ENCODE data around the gene MYOD1. TPM values are rescaled to one million over a fixed set of nuclear protein-coding genes. Genes with fewer than 3 reads are reported as not detected.
A peak's percentile ranks its signal among the peaks of the same experiment; 100 is the strongest.

The MYOD1 gene
- total and polyA plus RNA-seq, 9 of the 15 experiments (the other 6 are each of a cell fraction or from before 2014, with no cell fraction given) = not detected

GRCh38 chr11:17764446-17765218 is 45.3 kb downstream of the MYOD1 start (continued):
- no peak for TF ChIP-seq CBX8 (IDR thresholded peaks at IDR 0.05; ENCODE audit: borderline replicate concordance, extremely low read depth, low read depth, low read length, poor library complexity, severe bottlenecking)
- TF ChIP-seq ZFP36 (IDR thresholded peaks at IDR 0.05; ENCODE audit: low read depth, low read length, partially characterized antibody) = peak; percentile 63
- TF ChIP-seq NUFIP1 (IDR thresholded peaks at IDR 0.05; ENCODE audit: partially characterized antibody) = no peak

DNA sequence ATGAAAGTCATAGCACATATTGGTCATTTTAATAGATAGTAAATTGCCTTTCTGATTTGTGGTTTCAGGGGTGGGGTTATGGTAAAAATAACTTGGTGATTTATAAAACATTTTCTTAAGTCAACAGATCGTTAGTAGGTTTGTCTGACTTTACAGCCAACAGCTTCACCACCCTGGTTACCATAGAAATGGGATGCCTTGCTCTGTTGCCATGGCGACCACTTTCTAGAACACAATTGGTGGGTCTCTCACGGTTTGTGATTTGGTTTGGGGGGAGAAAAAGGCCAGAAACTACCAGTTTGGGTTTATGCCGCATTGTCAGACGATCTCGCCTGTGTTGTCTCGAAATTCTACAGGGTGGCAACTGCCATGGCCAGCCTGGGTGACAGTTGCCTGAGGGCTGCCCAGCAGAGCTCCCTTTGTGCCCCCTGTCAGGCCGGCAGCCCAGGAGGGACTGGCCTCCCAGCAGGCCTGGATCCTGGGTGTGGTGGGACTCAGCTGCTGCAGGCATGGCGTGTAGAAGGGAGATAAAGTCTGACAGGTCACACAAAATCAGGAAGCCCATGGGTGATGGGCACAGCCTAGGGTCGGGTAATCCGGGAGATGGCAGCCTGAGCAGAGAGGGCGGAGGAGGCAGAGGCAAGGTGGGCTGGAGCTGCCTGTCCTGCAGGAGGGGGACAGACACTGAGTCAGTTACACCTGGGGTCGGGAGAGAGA is 46.1 kb downstream of the MYOD1 start:
- Histone ChIP-seq H3K4me2 (ENCODE audit: insufficient read depth, low read length) (no peak overlapping the region), H3K36me3 (ENCODE audit: control insufficient read depth, insufficient read depth, low read length) (no peaks in the 10 kb centered on the region), H2AFZ (ENCODE audit: low read depth, low read length) (no peak overlapping the region), H3K27ac (ENCODE audit: extremely low read depth, low read depth, low read length) (no peak overlapping the region), H3K9ac (ENCODE audit: insufficient read depth in 1 of 2, low read depth in 2 of 2, low read length in 2 of 2) (no peak overlapping the region), H3K4me3 (no peak overlapping the region), H3K4me1 (replicated peaks in 1 of 2; ENCODE audit: control insufficient read depth in 2 of 2, insufficient read depth in 2 of 2, low read length in 2 of 2) (peaks cover 4 to 12% of the 10 kb centered on the region in 2 experiments; a peak in 3 of 5 replicates), H4K20me1 (replicated peaks; ENCODE audit: control insufficient read depth, insufficient read depth, low read length) (peaks cover 9% of the 10 kb centered on the region; the same call in 1 of the 2 replicates), H3K9me3 (replicated peaks; ENCODE audit: control insufficient read depth, insufficient read depth, low read depth, low read length) (no peaks in the 10 kb centered on the region), H3K27me3 (ENCODE audit: control insufficient read depth in 2 of 2, insufficient read depth in 2 of 2, low read length in 2 of 2) (peaks cover 0 to 26% of the 10 kb centered on the region in 2 experiments; a peak in 3 of 5 replicates), H3K9me1 (ENCODE audit: control insufficient read depth, insufficient read depth, low read length) (no peaks in the 10 kb centered on the region), H3K79me2 (ENCODE audit: control insufficient read depth, insufficient read depth, low read length) (no peaks in the 10 kb centered on the region)
- in situ Hi-C loops (cut with MboI) (loop anchor here (5.0 kb wide), 1 partner anchor 212 kb away; no protein-coding TSS in a partner anchor), intact Hi-C loops (cut with micrococcal nuclease) (no loop called here)
- POLR2A ChIA-PET = no interaction called here
- ATAC-seq (no peak), FAIRE-seq (no peak), DNase-seq (ENCODE audit: extremely low read depth in 1 of 4, low spot score in 3 of 4) (peak in 2 of 4 experiments; percentile 30 to 34)
- CTCF ChIA-PET (ENCODE audit: low intra/inter-chr PET ratio) = no interaction called here
- WGBS (ENCODE audit: insufficient coverage, low coverage, missing lambda C conversion rate) = 0% methylated on average over 13 of the region's 13 CpGs
- no TSS peak for BruUV-seq (replicated peaks)
- TF ChIP-seq ZNF239 (CRISPR knock-in tag; IDR thresholded peaks at IDR 0.05) (no peak), CCAR2 (IDR thresholded peaks at IDR 0.05; ENCODE audit: low read depth, low read length) (no peak)
- TF ChIP-seq, protein P1, sequence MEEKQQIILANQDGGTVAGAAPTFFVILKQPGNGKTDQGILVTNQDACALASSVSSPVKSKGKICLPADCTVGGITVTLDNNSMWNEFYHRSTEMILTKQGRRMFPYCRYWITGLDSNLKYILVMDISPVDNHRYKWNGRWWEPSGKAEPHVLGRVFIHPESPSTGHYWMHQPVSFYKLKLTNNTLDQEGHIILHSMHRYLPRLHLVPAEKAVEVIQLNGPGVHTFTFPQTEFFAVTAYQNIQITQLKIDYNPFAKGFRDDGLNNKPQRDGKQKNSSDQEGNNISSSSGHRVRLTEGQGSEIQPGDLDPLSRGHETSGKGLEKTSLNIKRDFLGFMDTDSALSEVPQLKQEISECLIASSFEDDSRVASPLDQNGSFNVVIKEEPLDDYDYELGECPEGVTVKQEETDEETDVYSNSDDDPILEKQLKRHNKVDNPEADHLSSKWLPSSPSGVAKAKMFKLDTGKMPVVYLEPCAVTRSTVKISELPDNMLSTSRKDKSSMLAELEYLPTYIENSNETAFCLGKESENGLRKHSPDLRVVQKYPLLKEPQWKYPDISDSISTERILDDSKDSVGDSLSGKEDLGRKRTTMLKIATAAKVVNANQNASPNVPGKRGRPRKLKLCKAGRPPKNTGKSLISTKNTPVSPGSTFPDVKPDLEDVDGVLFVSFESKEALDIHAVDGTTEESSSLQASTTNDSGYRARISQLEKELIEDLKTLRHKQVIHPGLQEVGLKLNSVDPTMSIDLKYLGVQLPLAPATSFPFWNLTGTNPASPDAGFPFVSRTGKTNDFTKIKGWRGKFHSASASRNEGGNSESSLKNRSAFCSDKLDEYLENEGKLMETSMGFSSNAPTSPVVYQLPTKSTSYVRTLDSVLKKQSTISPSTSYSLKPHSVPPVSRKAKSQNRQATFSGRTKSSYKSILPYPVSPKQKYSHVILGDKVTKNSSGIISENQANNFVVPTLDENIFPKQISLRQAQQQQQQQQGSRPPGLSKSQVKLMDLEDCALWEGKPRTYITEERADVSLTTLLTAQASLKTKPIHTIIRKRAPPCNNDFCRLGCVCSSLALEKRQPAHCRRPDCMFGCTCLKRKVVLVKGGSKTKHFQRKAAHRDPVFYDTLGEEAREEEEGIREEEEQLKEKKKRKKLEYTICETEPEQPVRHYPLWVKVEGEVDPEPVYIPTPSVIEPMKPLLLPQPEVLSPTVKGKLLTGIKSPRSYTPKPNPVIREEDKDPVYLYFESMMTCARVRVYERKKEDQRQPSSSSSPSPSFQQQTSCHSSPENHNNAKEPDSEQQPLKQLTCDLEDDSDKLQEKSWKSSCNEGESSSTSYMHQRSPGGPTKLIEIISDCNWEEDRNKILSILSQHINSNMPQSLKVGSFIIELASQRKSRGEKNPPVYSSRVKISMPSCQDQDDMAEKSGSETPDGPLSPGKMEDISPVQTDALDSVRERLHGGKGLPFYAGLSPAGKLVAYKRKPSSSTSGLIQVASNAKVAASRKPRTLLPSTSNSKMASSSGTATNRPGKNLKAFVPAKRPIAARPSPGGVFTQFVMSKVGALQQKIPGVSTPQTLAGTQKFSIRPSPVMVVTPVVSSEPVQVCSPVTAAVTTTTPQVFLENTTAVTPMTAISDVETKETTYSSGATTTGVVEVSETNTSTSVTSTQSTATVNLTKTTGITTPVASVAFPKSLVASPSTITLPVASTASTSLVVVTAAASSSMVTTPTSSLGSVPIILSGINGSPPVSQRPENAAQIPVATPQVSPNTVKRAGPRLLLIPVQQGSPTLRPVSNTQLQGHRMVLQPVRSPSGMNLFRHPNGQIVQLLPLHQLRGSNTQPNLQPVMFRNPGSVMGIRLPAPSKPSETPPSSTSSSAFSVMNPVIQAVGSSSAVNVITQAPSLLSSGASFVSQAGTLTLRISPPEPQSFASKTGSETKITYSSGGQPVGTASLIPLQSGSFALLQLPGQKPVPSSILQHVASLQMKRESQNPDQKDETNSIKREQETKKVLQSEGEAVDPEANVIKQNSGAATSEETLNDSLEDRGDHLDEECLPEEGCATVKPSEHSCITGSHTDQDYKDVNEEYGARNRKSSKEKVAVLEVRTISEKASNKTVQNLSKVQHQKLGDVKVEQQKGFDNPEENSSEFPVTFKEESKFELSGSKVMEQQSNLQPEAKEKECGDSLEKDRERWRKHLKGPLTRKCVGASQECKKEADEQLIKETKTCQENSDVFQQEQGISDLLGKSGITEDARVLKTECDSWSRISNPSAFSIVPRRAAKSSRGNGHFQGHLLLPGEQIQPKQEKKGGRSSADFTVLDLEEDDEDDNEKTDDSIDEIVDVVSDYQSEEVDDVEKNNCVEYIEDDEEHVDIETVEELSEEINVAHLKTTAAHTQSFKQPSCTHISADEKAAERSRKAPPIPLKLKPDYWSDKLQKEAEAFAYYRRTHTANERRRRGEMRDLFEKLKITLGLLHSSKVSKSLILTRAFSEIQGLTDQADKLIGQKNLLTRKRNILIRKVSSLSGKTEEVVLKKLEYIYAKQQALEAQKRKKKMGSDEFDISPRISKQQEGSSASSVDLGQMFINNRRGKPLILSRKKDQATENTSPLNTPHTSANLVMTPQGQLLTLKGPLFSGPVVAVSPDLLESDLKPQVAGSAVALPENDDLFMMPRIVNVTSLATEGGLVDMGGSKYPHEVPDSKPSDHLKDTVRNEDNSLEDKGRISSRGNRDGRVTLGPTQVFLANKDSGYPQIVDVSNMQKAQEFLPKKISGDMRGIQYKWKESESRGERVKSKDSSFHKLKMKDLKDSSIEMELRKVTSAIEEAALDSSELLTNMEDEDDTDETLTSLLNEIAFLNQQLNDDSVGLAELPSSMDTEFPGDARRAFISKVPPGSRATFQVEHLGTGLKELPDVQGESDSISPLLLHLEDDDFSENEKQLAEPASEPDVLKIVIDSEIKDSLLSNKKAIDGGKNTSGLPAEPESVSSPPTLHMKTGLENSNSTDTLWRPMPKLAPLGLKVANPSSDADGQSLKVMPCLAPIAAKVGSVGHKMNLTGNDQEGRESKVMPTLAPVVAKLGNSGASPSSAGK (IDR thresholded peaks at IDR 0.05) = no peak
